GM21576 (cell line): ENCODE measurements around the gene SIX3.
A peak's percentile ranks its signal among the peaks of the same experiment; 100 is the strongest.

Source experiments
- ATAC-seq: cut with Tn5 transposase; IDR thresholded peaks from one replicate; pipeline ENCODE4 v1.9.1; 2021; ENCODE audit warnings: mild to moderate bottlenecking, moderate library complexity; ENCODE audit not compliant: unreplicated experiment

Gene SIX3

GRCh38 chr2:44954889-44955592 lies 13.5 kb downstream of the SIX3 start:
- no peak for ATAC-seq

GRCh38 chr2:44955593-44956392 lies 14.3 kb downstream of the SIX3 start:
- ATAC-seq = peak; percentile 66

- no peak for ATAC-seq
Observed at GRCh38 chr2:44956843-44957242, 15.3 kb downstream of the SIX3 start.

GRCh38 chr2:44957656-44958327 lies 16.3 kb downstream of the SIX3 start:
- no peak for ATAC-seq

- ATAC-seq = no peak
Observed at GRCh38 chr2:44959855-44960254, 18.4 kb downstream of the SIX3 start.

- ATAC-seq = no peak
Observed at GRCh38 chr2:44960871-44961270, 19.4 kb downstream of the SIX3 start.

- no peak for ATAC-seq
Observed at GRCh38 chr2:44962176-44962695, 20.7 kb downstream of the SIX3 start.

GRCh38 chr2:44964752-44965236 lies 23.3 kb downstream of the SIX3 start:
- ATAC-seq = no peak

- no peak for ATAC-seq
Observed at GRCh38 chr2:44965684-44966083, 24.2 kb downstream of the SIX3 start.

- ATAC-seq = no peak
Observed at GRCh38 chr2:44967056-44967455, 25.6 kb downstream of the SIX3 start.

- ATAC-seq = no peak
Observed at GRCh38 chr2:44967727-44968432, 26.4 kb downstream of the SIX3 start.

GRCh38 chr2:44969936-44970335 lies 28.4 kb downstream of the SIX3 start:
- ATAC-seq = no peak

- ATAC-seq = no peak
Observed at GRCh38 chr2:44970846-44971450, 29.4 kb downstream of the SIX3 start.

- ATAC-seq = no peak
Observed at GRCh38 chr2:44972771-44973535, 31.5 kb downstream of the SIX3 start.

GRCh38 chr2:44974064-44974715 lies 32.7 kb downstream of the SIX3 start:
- no peak for ATAC-seq

GRCh38 chr2:44975571-44976450 lies 34.3 kb downstream of the SIX3 start:
- ATAC-seq = no peak

GRCh38 chr2:44979581-44979980 lies 38.1 kb downstream of the SIX3 start:
- no peak for ATAC-seq
